GM12891 (cell line): ENCODE data around the gene NXT2.

ENCODE experiments used
- POLR2A ChIP-seq: IDR thresholded peaks from 2 replicates; pipeline ENCODE4 v1.6.1; 2011; ENCODE audit warnings: low read depth, low read length, control low read depth
- POLR2AphosphoS5 ChIP-seq: IDR thresholded peaks from 2 replicates; pipeline ENCODE4 v1.6.1; 2011; ENCODE audit warnings: low read depth, low read length, control low read depth
- SPI1 ChIP-seq: IDR thresholded peaks from 2 replicates; pipeline ENCODE4 v1.6.1; 2011; ENCODE audit warnings: low read depth, low read length, control low read depth
- TAF1 ChIP-seq: IDR thresholded peaks from 2 replicates; pipeline ENCODE4 v1.6.1; 2011; ENCODE audit warnings: low read depth, low read length, control low read depth

- TF ChIP-seq POLR2A, result no peak
- no peak for TF ChIP-seq POLR2AphosphoS5
- no peak for TF ChIP-seq TAF1
- no peak for TF ChIP-seq SPI1
These were observed 27.7 kb upstream of the NXT2 start for GRCh38 chrX:109508915-109509314.
